ENCODE results near the gene B4GALT2. TPM values are rescaled to one million over a fixed set of nuclear protein-coding genes. Genes with fewer than 3 reads are reported as not detected.

The B4GALT2 gene
- total and polyA plus RNA-seq, 3 experiments from 2014 or later: 1.9 to 41.7 (median 39.7) TPM

DNA sequence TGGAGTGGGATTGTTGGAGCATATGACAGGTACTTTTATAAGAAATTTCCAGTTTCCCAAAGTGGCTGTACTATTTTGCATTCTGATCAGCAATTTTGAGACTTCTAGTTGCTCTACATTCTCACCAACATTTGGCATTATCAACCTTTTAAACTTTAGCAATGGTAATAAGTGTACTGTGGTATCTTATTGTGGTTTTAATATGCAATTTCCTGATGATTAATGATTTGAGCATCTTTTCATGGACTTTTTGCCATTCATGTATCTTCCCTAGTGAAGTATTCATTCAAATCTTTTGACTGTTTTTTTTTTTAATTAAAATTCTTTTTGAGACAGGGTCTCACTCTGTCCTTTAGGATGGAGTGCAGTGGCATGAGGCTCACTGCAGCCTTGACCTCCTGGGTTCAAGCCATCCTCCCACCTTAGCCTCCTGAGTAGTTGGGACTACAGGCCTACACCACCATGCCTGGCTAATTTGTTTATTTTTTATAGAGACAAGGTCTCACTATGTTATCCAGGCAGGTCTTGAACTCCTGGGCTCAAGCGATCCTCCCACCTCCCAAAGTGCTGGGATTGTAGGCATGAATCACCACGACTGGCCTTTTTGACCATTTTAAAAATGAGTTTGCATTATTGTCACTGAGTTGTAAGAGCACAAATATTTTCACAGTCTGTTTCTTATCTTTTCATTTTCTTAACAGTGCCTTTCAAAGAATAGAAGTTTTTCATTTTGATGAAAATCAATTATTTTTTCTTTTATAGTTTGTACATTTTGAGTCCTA is 60.1 kb downstream of the B4GALT2 start:
- H3K27ac ChIP-seq (ENCODE audit: low read depth, low read length): no peak overlapping the region
- ChIA-PET CTCF (interaction anchor here (5.0 kb wide), 1 partner anchor 34 kb away, joined by 23 read pairs; no protein-coding TSS in a partner anchor), POLR2A (no interaction called here)
- H3K27ac Mint-ChIP-seq: no peak overlapping the region
- no peaks in the 10 kb centered on the region for H3K36me3 ChIP-seq (ENCODE audit: insufficient read depth, low read length)
- no peaks in the 10 kb centered on the region for H3K27me3 ChIP-seq (ENCODE audit: insufficient read depth, low read length, poor library complexity, severe bottlenecking)
- no peaks in the 10 kb centered on the region for H3K9me3 Mint-ChIP-seq
- no peak overlapping the region for H3K4me3 Mint-ChIP-seq
- no peaks in the 10 kb centered on the region for H3K36me3 Mint-ChIP-seq
- no peak overlapping the region for H3K4me3 ChIP-seq (ENCODE audit: low read length)
- H3K4me1 Mint-ChIP-seq: peaks cover 0 to 3% (median 0%) of the 10 kb centered on the region in 3 donors
- H3K4me1 ChIP-seq (ENCODE audit: insufficient read depth, low read length): no peaks in the 10 kb centered on the region
- peaks cover 5 to 7% of the 10 kb centered on the region in 2 donors for H3K27me3 Mint-ChIP-seq
- DNase-seq: no peak
- H3K9me3 ChIP-seq (ENCODE audit: low read length): no peaks in the 10 kb centered on the region

DNA sequence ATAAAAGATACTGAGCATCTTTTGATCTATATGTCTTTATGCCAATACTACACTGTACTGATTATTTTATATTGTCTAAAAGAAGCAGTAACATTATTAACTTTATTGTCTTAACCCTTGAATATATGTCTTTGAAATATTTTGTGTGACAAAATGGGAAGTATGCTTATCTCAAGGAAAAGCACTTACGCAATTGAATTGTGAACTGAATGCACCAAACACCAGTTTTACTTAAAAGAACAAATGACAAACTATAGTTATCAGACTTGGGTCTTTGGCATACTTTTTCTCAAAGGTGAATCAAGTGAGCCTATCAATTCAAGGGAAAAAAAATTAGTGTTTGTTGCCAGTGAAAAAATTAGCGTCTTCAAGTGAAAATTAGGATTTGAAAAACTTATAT is 61.4 kb downstream of the B4GALT2 start:
- DNase-seq: no peak
- Mint-ChIP-seq H3K27me3 (peaks cover 7 to 13% of the 10 kb centered on the region in 2 donors), H3K4me3 (no peak overlapping the region), H3K4me1 (peaks cover 0 to 3% (median 0%) of the 10 kb centered on the region in 3 donors), H3K9me3 (no peaks in the 10 kb centered on the region), H3K36me3 (no peaks in the 10 kb centered on the region), H3K27ac (no peak overlapping the region)
- POLR2A ChIA-PET: no interaction called here
- H3K4me3 ChIP-seq (ENCODE audit: low read length): no peak overlapping the region
- no peaks in the 10 kb centered on the region for H3K27me3 ChIP-seq (ENCODE audit: insufficient read depth, low read length, poor library complexity, severe bottlenecking)
- no peaks in the 10 kb centered on the region for H3K4me1 ChIP-seq (ENCODE audit: insufficient read depth, low read length)
- no peaks in the 10 kb centered on the region for H3K36me3 ChIP-seq (ENCODE audit: insufficient read depth, low read length)
- H3K27ac ChIP-seq (ENCODE audit: low read depth, low read length): no peak overlapping the region
- CTCF ChIA-PET: interaction anchor here (1.0 to 5.0 kb wide), 3 partner anchors 10 to 35 kb away, joined by 3 to 23 read pairs (median 4); partner anchors contain the start of gene SLC6A9
- H3K9me3 ChIP-seq (ENCODE audit: low read length): no peaks in the 10 kb centered on the region

Other genes starting within 250 kb of the B4GALT2 start
- under 1 TPM; 0.22 to 0.49 TPM for gene ARTN, start 45.4 kb upstream of the B4GALT2 start, total RNA-seq
- not detected for gene ARTN, start 45.4 kb upstream of the B4GALT2 start, polyA plus RNA-seq
- gene IPO13, start 32.3 kb upstream of the B4GALT2 start, total RNA-seq: 10 to 100 TPM; 28.9 to 32.1 TPM
- 16.0 TPM for gene IPO13, start 32.3 kb upstream of the B4GALT2 start, polyA plus RNA-seq
- 10 to 100 TPM; 85.8 to 94.7 TPM for gene DPH2, start 9.2 kb upstream of the B4GALT2 start, total RNA-seq
- gene DPH2, start 9.2 kb upstream of the B4GALT2 start, polyA plus RNA-seq: 32.9 TPM
- 100 to 1,000 TPM; 184 to 205 TPM for gene ATP6V0B, start 4.2 kb upstream of the B4GALT2 start, total RNA-seq
- 190 TPM for gene ATP6V0B, start 4.2 kb upstream of the B4GALT2 start, polyA plus RNA-seq
- gene CCDC24, start 12.4 kb downstream of the B4GALT2 start, total RNA-seq: 1 to 10 TPM; 2.7 to 3.4 TPM
- 0.43 TPM for gene CCDC24, start 12.4 kb downstream of the B4GALT2 start, polyA plus RNA-seq
- 1 to 10 TPM; 6.8 to 7.3 TPM for gene SLC6A9, start 52.3 kb downstream of the B4GALT2 start, total RNA-seq
- gene SLC6A9, start 52.3 kb downstream of the B4GALT2 start, polyA plus RNA-seq: 0.21 TPM
- gene KLF17, start 139.6 kb downstream of the B4GALT2 start, total RNA-seq: not detected
- gene KLF17, start 139.6 kb downstream of the B4GALT2 start, polyA plus RNA-seq: not detected
- gene KLF18, start 162.4 kb downstream of the B4GALT2 start, total RNA-seq: not detected
- gene KLF18, start 162.4 kb downstream of the B4GALT2 start, polyA plus RNA-seq: not detected
- gene DMAP1, start 234.3 kb downstream of the B4GALT2 start, total RNA-seq: 10 to 100 TPM; 35.0 to 36.1 TPM
- 45.5 TPM for gene DMAP1, start 234.3 kb downstream of the B4GALT2 start, polyA plus RNA-seq